Vagina (tissue), 2 donors: ENCODE measurements around the gene SEC24C.
"Not testable (repeated sequence)": the region's sequence is repeated elsewhere in the genome, so short reads cannot be mapped to it uniquely, and the experiment has no call there.

Experiments
- CTCF ChIP-seq, 3 experiments: fragments of 450-650 bp in 2 of 3; fragments of 200-600 bp in 1 of 3; sonication (generic) in 1 of 3; IDR thresholded peaks; one replicate each; pipeline ENCODE4 v1.5.1; 2017 to 2019; ENCODE audit warnings: antibody characterized with exemption in 3 of 3, mild to moderate bottlenecking in 2 of 3, moderate library complexity in 2 of 3
- POLR2AphosphoS5 ChIP-seq, 2 donors: sonication (generic); formaldehyde crosslinking; IDR thresholded peaks; one replicate each; pipeline ENCODE4 v1.9.0; 2017; ENCODE audit warnings: antibody characterized with exemption in 2 of 2, mild to moderate bottlenecking in 2 of 2, low read depth in 1 of 2; ENCODE audit not compliant: insufficient read depth in 1 of 2

DNA sequence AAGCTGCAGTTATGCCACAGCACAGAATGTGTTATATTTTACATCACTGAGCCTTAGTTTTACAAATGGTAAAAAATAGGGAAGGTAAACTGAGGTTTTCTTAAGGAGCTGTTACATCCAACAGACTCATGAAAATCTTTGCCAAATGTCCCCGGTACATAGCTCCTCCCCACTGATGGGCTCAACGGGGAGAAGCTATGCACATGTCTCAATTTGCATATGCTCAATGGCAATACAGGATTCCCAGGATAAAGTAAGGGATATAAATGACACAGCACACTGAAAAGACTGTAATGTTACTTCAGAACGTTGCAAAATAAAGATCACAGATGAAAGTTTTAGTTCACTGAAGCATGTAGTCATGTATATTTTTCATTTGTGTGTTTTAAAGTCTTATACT is 29.7 kb upstream of the SEC24C start:
- not testable (repeated sequence) for TF ChIP-seq POLR2AphosphoS5 (IDR thresholded peaks at IDR 0.05; ENCODE audit: insufficient read depth in 1 of 2, low read depth in 1 of 2); CTCF (IDR thresholded peaks at IDR 0.05)
